Measurements from ENCODE around the gene LYRM7. TPM values are rescaled to one million over a fixed set of nuclear protein-coding genes. Genes with fewer than 3 reads are reported as not detected.

Gene LYRM7
- total RNA-seq, 1 donor from 2014 or later, result 6.6 TPM

GRCh38 chr5:131209175-131209505 is 38.4 kb downstream of the LYRM7 start:
- Histone ChIP-seq H3K36me3 (ENCODE audit: control insufficient read depth, insufficient read depth, low read length) (no peaks in the 10 kb centered on the region), H3K4me3 (ENCODE audit: low read depth, low read length) (no peak overlapping the region), H3K27me3 (ENCODE audit: control insufficient read depth, insufficient read depth, low read length) (no peaks in the 10 kb centered on the region)
- FAIRE-seq (no peak), DNase-seq (ENCODE audit: low read depth) (no peak)
- TF ChIP-seq CTCF (IDR thresholded peaks at IDR 0.05; ENCODE audit: insufficient read depth, low read length, severe bottlenecking), result no peak

- H3K4me3 ChIP-seq (ENCODE audit: low read depth, low read length), result no peak overlapping the region
- no peaks in the 10 kb centered on the region for H3K36me3 ChIP-seq (ENCODE audit: control insufficient read depth, insufficient read depth, low read length)
- no peaks in the 10 kb centered on the region for H3K27me3 ChIP-seq (ENCODE audit: control insufficient read depth, insufficient read depth, low read length)
- FAIRE-seq (peak; percentile 62), DNase-seq (ENCODE audit: low read depth) (no peak)
- no peak for TF ChIP-seq CTCF (IDR thresholded peaks at IDR 0.05; ENCODE audit: insufficient read depth, low read length, severe bottlenecking)
Measured at GRCh38 chr5:131209506-131210150, 38.9 kb downstream of the LYRM7 start.

GRCh38 chr5:131210151-131210510 is 39.4 kb downstream of the LYRM7 start:
- H3K4me3 ChIP-seq (ENCODE audit: low read depth, low read length), result no peak overlapping the region
- no peaks in the 10 kb centered on the region for H3K36me3 ChIP-seq (ENCODE audit: control insufficient read depth, insufficient read depth, low read length)
- DNase-seq (ENCODE audit: low read depth), result no peak
- FAIRE-seq, result no peak
- no peak for TF ChIP-seq CTCF (IDR thresholded peaks at IDR 0.05; ENCODE audit: insufficient read depth, low read length, severe bottlenecking)
- no peaks in the 10 kb centered on the region for H3K27me3 ChIP-seq (ENCODE audit: control insufficient read depth, insufficient read depth, low read length)

GRCh38 chr5:131211669-131212068 is 40.9 kb downstream of the LYRM7 start:
- H3K27me3 ChIP-seq (ENCODE audit: control insufficient read depth, insufficient read depth, low read length), result no peaks in the 10 kb centered on the region
- no peak for TF ChIP-seq CTCF (IDR thresholded peaks at IDR 0.05; ENCODE audit: insufficient read depth, low read length, severe bottlenecking)
- no peak for FAIRE-seq
- no peak for DNase-seq (ENCODE audit: low read depth)
- no peaks in the 10 kb centered on the region for H3K36me3 ChIP-seq (ENCODE audit: control insufficient read depth, insufficient read depth, low read length)
- H3K4me3 ChIP-seq (ENCODE audit: low read depth, low read length), result no peak overlapping the region

GRCh38 chr5:131212471-131213021 is 41.8 kb downstream of the LYRM7 start:
- DNase-seq (ENCODE audit: low read depth) (no peak), FAIRE-seq (no peak)
- no peaks in the 10 kb centered on the region for H3K27me3 ChIP-seq (ENCODE audit: control insufficient read depth, insufficient read depth, low read length)
- no peak overlapping the region for H3K4me3 ChIP-seq (ENCODE audit: low read depth, low read length)
- no peak for TF ChIP-seq CTCF (IDR thresholded peaks at IDR 0.05; ENCODE audit: insufficient read depth, low read length, severe bottlenecking)
- no peaks in the 10 kb centered on the region for H3K36me3 ChIP-seq (ENCODE audit: control insufficient read depth, insufficient read depth, low read length)
